Measurements from ENCODE around the gene RAB27A.

GRCh38 chr15:55186331-55186730, 103.3 kb downstream of the RAB27A start:
- TF ChIP-seq CTCF (IDR thresholded peaks at IDR 0.05; ENCODE audit: low read depth, low read length) (no peak), POLR2A (IDR thresholded peaks at IDR 0.05; ENCODE audit: extremely low read depth, insufficient read length) (no peak)
